ENCODE measurements around the gene TAF11L5. TPM values are rescaled to one million over a fixed set of nuclear protein-coding genes. Genes with fewer than 3 reads are reported as not detected.
"Not testable (repeated sequence)": the region's sequence is repeated elsewhere in the genome, so short reads cannot be mapped to it uniquely, and the experiment has no call there.

Gene TAF11L5
- not detected for polyA plus RNA-seq

DNA sequence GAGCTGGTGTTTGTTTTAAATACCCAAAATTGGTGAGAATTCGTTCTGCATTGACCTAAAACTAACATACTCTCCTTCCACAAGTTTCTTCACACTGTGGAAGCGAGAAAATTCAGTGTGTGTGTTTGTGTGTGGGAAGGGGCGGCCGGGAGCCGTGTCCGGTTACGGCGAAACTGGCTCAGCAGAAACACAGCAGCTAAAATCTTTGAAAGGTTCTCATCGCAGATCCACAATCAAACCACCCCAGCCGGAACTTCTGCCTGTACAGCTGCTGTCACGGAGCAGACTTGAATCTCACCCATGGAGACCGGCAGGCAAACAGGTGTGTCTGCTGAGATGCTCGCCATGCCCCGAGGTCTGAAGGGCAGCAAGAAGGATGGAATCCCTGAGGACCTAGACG, at the start of gene TAF11L5:
TSS of gene TAF11L5 (plus strand) at position 301 of the 400 bp plus-strand sequence.
- no CpG with 5 or more reads among the region's 15 CpGs for WGBS, 3 donors

GRCh38 chr5:17477043-17477442, 48.0 kb upstream of the TAF11L5 start:
- no peak overlapping the region for H3K27ac ChIP-seq (ENCODE audit: low read depth, low read length)
- 79 to 94% (median 85%) methylated on average over 3 of the region's 3 CpGs for WGBS, 3 donors

More for the DNA sequence above, at the start of gene TAF11L5:
- not testable (repeated sequence) for H3K27ac ChIP-seq (ENCODE audit: low read depth, low read length)

- no peak overlapping the region for H3K27ac ChIP-seq (ENCODE audit: low read depth, low read length)
- WGBS, 3 donors = 68 to 74% (median 70%) methylated on average over 7 of the region's 7 CpGs
These were observed 47.3 kb upstream of the TAF11L5 start for GRCh38 chr5:17477573-17478265.

- H3K27ac ChIP-seq (ENCODE audit: low read depth, low read length) = no peak overlapping the region
- 67 to 85% (median 80%) methylated on average over 4 of the region's 4 CpGs for WGBS, 3 donors
These were observed 43.7 kb upstream of the TAF11L5 start for GRCh38 chr5:17481378-17481777.

- WGBS, 3 donors = 64 to 74% (median 73%) methylated on average over 2 of the region's 2 CpGs
- no peak overlapping the region for H3K27ac ChIP-seq (ENCODE audit: low read depth, low read length)
These were observed 42.2 kb upstream of the TAF11L5 start for GRCh38 chr5:17482790-17483189.

DNA sequence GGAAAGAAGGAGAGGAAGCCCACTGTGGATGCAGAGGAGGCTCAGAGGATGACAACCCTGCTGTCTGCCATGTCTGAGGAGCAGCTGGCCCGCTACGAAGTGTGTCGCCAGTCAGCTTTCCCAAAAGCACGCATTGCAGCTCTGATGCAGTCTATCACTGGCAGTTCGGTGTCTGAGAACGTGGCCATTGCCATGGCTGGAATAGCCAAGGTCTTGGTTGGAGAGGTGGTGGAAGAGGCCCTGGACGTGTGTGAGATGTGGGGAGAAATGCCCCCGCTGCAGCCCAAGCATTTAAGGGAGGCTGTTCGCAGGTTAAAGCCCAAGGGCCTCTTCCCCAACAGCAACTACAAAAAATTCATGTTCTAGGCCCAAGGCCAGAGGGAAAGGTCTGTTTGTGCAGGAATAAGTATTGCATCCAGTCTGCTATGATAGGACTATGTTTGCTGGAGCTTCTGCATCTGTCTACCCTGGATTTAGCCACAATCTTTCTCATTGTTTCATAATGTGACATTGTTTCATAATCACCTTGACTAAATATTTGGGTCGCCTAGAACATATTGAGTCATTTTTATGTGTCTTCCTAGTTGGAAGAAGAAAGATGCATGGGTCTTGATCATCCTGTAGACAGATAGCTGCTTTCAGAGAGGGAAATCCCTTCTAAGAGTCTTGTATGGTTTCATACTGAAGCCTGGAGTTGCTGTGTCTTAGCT, 38.4 kb upstream of the TAF11L5 start:
- H3K27ac ChIP-seq (ENCODE audit: low read depth, low read length) = not testable (repeated sequence)
- WGBS, 3 donors = 81 to 90% (median 87%) methylated on average over 10 of the region's 10 CpGs

DNA sequence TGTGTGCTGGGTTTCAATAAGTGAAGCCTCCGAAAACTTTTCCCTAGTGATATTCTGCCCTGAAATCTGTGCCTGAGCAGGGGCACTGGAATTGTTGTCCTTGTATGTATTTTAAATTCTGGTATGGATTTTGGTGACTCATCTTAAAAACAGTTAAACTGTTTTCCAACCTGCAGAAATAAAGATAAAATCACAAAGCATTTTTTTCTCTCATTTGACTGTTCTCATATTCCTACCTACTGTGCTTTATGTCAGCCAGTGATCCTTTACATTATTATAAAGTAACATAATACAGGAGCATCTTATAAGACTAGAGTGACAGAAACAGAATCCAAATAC, 37.9 kb upstream of the TAF11L5 start:
- no peak overlapping the region for H3K27ac ChIP-seq (ENCODE audit: low read depth, low read length)
- WGBS, 3 donors = 73 to 97% (median 95%) methylated on average over 1 of the region's 1 CpG

DNA sequence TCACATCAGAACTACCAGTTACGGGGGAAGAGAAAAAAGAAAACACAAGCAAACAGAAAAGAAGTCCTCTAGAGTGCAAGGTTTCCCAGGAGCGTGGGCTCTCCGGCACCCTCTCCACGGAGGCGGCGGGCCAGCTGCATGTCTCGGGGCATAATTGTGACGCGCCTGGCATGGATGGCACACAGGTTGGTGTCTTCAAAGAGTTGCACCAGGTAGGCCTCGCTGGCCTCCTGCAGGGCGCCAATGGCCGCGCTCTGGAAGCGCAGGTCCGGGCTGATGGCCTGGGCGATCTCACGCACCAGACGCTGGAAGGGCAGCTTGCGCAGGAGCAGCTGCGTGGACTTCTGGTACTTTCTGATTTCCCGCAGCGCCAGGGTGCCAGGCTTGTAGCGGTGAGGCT, 33.8 kb upstream of the TAF11L5 start:
- WGBS, 3 donors = 91 to 96% (median 95%) methylated on average over 17 to 22 of the region's 23 CpGs
- not testable (repeated sequence) for H3K27ac ChIP-seq (ENCODE audit: low read depth, low read length)

DNA sequence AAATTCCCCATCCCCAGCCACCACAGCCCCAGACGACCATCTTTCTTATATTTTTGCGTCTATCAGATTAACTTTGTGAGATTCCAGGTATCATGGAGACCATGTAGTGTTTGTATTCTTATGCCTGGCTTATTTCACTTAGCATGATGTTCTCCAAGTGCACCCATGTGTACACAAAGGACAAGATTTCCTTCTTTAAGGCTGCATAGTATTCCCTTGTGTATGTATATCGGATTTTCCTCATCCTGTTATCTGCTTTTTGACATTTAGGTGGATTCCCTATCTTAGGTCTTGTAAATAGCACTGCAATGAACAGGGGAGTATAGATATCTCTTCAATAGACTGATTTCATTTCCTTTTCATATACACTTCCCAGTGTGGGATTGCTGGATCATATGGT, 32.3 kb upstream of the TAF11L5 start:
- WGBS, 3 donors = 70 to 94% (median 89%) methylated on average over 3 of the region's 3 CpGs
- H3K27ac ChIP-seq (ENCODE audit: low read depth, low read length) = no peak overlapping the region

- 51 to 76% (median 74%) methylated on average over 4 of the region's 4 CpGs for WGBS, 3 donors
- no peak overlapping the region for H3K27ac ChIP-seq (ENCODE audit: low read depth, low read length)
These were observed 27.6 kb upstream of the TAF11L5 start for GRCh38 chr5:17497446-17497845.

DNA sequence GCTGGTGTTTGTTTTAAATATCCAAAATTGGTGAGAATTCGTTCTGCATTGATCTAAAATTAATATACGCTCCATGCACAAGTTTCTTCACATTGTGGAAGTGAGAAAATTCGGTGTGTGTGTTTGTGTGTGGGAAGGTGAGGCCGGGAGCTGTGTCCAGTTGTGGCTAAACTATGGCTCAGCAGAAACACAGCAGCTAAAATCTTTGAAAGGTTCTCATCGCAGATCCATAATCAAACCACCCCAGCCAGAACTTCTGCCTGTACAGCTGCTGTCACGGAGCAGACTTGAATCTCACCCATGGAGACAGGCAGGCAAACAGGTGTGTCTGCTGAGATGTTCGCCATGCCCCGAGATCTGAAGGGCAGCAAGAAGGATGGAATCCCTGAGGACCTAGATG, 27.1 kb upstream of the TAF11L5 start, which contains the start of gene TAF11L2:
TSS of gene TAF11L2 (plus strand) at position 301 of the 400 bp plus-strand sequence.
- H3K27ac ChIP-seq (ENCODE audit: low read depth, low read length) = not testable (repeated sequence)
- WGBS, 3 donors = 71 to 92% (median 90%) methylated on average over 8 of the region's 8 CpGs

- no peak overlapping the region for H3K27ac ChIP-seq (ENCODE audit: low read depth, low read length)
- 84 to 95% (median 92%) methylated on average over 17 of the region's 17 CpGs for WGBS, 3 donors
These were observed 13.2 kb upstream of the TAF11L5 start for GRCh38 chr5:17511775-17512325.

- WGBS, 3 donors = 80 to 85% (median 82%) methylated on average over 8 of the region's 12 CpGs
- H3K27ac ChIP-seq (ENCODE audit: low read depth, low read length) = not testable (repeated sequence)
These were observed 7.5 kb upstream of the TAF11L5 start for GRCh38 chr5:17517526-17517925.

GRCh38 chr5:17518067-17518466, 7.0 kb upstream of the TAF11L5 start, which contains the start of gene TAF11L3:
TSS of gene TAF11L3 (plus strand) at chr5:17518367.
- WGBS, 3 donors = no CpG with 5 or more reads among the region's 15 CpGs

GRCh38 chr5:17519508-17519907, 5.5 kb upstream of the TAF11L5 start:
- WGBS, 3 donors = 86 to 93% (median 91%) methylated on average over 8 of the region's 14 CpGs

More at GRCh38 chr5:17518067-17518466, 7.0 kb upstream of the TAF11L5 start, which contains the start of gene TAF11L3:
- H3K27ac ChIP-seq (ENCODE audit: low read depth, low read length) = not testable (repeated sequence)

DNA sequence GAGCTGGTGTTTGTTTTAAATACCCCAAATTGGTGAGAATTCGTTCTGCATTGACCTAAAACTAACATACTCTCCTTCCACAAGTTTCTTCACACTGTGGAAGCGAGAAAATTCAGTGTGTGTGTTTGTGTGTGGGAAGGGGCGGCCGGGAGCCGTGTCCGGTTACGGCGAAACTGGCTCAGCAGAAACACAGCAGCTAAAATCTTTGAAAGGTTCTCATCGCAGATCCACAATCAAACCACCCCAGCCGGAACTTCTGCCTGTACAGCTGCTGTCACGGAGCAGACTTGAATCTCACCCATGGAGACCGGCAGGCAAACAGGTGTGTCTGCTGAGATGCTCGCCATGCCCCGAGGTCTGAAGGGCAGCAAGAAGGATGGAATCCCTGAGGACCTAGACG, 3.5 kb upstream of the TAF11L5 start, which contains the start of gene TAF11L4:
TSS of gene TAF11L4 (plus strand) at position 301 of the 400 bp plus-strand sequence.
- WGBS, 3 donors = no CpG with 5 or more reads among the region's 15 CpGs

More at GRCh38 chr5:17519508-17519907, 5.5 kb upstream of the TAF11L5 start:
- H3K27ac ChIP-seq (ENCODE audit: low read depth, low read length) = not testable (repeated sequence)

GRCh38 chr5:17526504-17526903, 1.5 kb downstream of the TAF11L5 start:
- 88 to 93% (median 93%) methylated on average over 9 of the region's 17 CpGs for WGBS, 3 donors
- not testable (repeated sequence) for H3K27ac ChIP-seq (ENCODE audit: low read depth, low read length)

More for the DNA sequence above, 3.5 kb upstream of the TAF11L5 start, which contains the start of gene TAF11L4:
- H3K27ac ChIP-seq (ENCODE audit: low read depth, low read length) = not testable (repeated sequence)

GRCh38 chr5:17528369-17528768, 3.3 kb downstream of the TAF11L5 start, which contains the start of gene TAF11L6:
TSS of gene TAF11L6 (plus strand) at chr5:17528669.
- H3K27ac ChIP-seq (ENCODE audit: low read depth, low read length) = not testable (repeated sequence)
- WGBS, 3 donors = no CpG with 5 or more reads among the region's 15 CpGs

All from adipose tissue (tissue), 3 donors.